K562 (cell line): ENCODE measurements around the gene MRGPRD. TPM values are rescaled to one million over a fixed set of nuclear protein-coding genes. Genes with fewer than 3 reads are reported as not detected.

Source experiments
- ATF1 ChIP-seq, 2 experiments: fragments of 450-650 bp in 1 of 2; IDR thresholded peaks; 2 replicates each; pipeline ENCODE4 v1.6.1; 2016; ENCODE audit warnings: missing compliant biosample characterization in 1 of 2, missing genetic modification characterization in 1 of 2
- CBX8 ChIP-seq: fragments of 200-600 bp; sonication (generic); IDR thresholded peaks from 2 replicates; pipeline ENCODE4 v1.6.1; 2012; ENCODE audit warnings: borderline replicate concordance, mixed run types, low read depth, mild to moderate bottlenecking, moderate library complexity, mixed read lengths, low read length, control low read depth, inconsistent platforms; ENCODE audit not compliant: poor library complexity, severe bottlenecking; ENCODE audit errors: extremely low read depth
- CREM ChIP-seq: IDR thresholded peaks from 2 replicates; pipeline ENCODE4 v1.6.1; 2014; ENCODE audit warnings: antibody characterized with exemption, low read depth
- CTCF ChIP-seq, 3 experiments: IDR thresholded peaks in 2 of 3; conservative IDR thresholded peaks in 1 of 3; 2 replicates each; pipeline ENCODE4 v1.5.1; 2011 to 2012; ENCODE audit warnings: low read length in 3 of 3, mild to moderate bottlenecking in 3 of 3, control low read depth in 2 of 3, improper control_type of control experiment in 1 of 3, inconsistent platforms in 1 of 3, low read depth in 1 of 3, mixed read lengths in 1 of 3, moderate library complexity in 1 of 3; ENCODE audit not compliant: insufficient read depth in 2 of 3
- POLR2A ChIP-seq: fragments of 450-650 bp; conservative IDR thresholded peaks from 2 replicates; pipeline ENCODE4 v1.6.1; 2016
- polyA plus RNA-seq, 8 experiments: library from polyadenylated mRNA; depleted of rRNA in 4 of 8; stranded (reverse) in 5 of 8; unstranded in 3 of 8; fragments of >200 nt; fragmentation: Nextera tagmentation in 2 of 8; fragmentation: Illumina TruSeq in 1 of 8; extraction: Ambion mirVana in 2 of 8; extraction: Trizol in 1 of 8; gene quantifications; 2 replicates each; pipeline versions ENCODE4 v1.2.1 to v1.2.3, GENCODE V29; 2011 to 2014; ENCODE audit warnings: inconsistent platforms in 1 of 8, missing spikeins in 1 of 8
- total RNA-seq, 7 experiments: library from RNA; depleted of rRNA in 6 of 7; stranded (reverse); fragments of >200 nt in 6 of 7; fragmentation: Illumina TruSeq in 2 of 7; extraction: Trizol in 2 of 7; gene quantifications; 2 replicates each; pipeline versions ENCODE4 v1.2.1 to v1.2.3, GENCODE V29; 2011 to 2021; ENCODE audit warnings: low replicate concordance in 1 of 7

Gene MRGPRD
- total and polyA plus RNA-seq, 9 of the 15 experiments (the other 6 are each of a cell fraction or from before 2014, with no cell fraction given), result not detected

GRCh38 chr11:69013009-69013951, 32.5 kb upstream of the MRGPRD start, which contains the start of gene MRGPRF (continued):
- TF ChIP-seq CTCF (IDR thresholded peaks at IDR 0.05 in 2 of 3, conservative IDR thresholded peaks at IDR 0.05 in 1 of 3; ENCODE audit: insufficient read depth in 2 of 3, low read depth in 1 of 3, low read length in 3 of 3) (peak; percentile 7 to 77 (median 9); a peak in 2 of 6 replicates), CREM (peak; percentile 43), CBX8 (no peak), ATF1 (CRISPR knock-in tag; IDR thresholded peaks at IDR 0.05) (no peak), ATF1 (tag; IDR thresholded peaks at IDR 0.05) (peak; percentile 66; the same call in 1 of the 2 replicates), POLR2A (no peak)
- TF ChIP-seq, all 486 proteins: peak for 5
